ENCODE results near the gene MB. TPM values are rescaled to one million over a fixed set of nuclear protein-coding genes. Genes with fewer than 3 reads are reported as not detected.

MB gene
- total and polyA plus RNA-seq, 3 donors from 2014 or later, result 0.93 to 62.6 (median 2.2) TPM

DNA sequence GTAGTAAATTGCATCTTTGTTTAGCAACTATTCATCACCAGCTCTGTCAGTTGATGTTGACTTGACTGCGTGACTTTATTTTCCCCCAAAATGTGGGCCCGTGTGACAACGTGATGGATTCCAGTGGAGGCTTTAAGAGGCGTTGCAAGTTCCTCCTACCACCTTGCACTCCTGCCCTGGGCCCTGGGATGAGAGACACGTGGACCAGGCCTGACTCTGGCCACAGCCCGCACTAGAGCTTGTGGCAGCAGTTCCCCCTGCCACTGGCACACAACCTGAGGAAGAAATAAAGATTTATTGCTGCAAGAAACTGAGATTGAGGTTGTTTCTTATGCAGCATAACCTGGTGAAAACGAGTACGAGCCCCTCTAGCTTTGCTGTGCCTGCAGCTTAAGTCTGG, 44.6 kb downstream of the MB start:
- WGBS, 2 donors, result 78 to 88% methylated on average over 7 to 8 of the region's 8 CpGs
- Histone ChIP-seq H3K36me3 (ENCODE audit: low read depth, missing control alignments) (no peaks in the 10 kb centered on the region), H3K9me3 (no peaks in the 10 kb centered on the region), H3K4me3 (no peak overlapping the region), H3K27me3 (no peaks in the 10 kb centered on the region), H3K4me1 (no peaks in the 10 kb centered on the region), H3K27ac (no peak overlapping the region)
- DNase-seq, result no peak
- TF ChIP-seq, protein P1, sequence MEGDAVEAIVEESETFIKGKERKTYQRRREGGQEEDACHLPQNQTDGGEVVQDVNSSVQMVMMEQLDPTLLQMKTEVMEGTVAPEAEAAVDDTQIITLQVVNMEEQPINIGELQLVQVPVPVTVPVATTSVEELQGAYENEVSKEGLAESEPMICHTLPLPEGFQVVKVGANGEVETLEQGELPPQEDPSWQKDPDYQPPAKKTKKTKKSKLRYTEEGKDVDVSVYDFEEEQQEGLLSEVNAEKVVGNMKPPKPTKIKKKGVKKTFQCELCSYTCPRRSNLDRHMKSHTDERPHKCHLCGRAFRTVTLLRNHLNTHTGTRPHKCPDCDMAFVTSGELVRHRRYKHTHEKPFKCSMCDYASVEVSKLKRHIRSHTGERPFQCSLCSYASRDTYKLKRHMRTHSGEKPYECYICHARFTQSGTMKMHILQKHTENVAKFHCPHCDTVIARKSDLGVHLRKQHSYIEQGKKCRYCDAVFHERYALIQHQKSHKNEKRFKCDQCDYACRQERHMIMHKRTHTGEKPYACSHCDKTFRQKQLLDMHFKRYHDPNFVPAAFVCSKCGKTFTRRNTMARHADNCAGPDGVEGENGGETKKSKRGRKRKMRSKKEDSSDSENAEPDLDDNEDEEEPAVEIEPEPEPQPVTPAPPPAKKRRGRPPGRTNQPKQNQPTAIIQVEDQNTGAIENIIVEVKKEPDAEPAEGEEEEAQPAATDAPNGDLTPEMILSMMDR (IDR thresholded peaks at IDR 0.05), result no peak
- TF ChIP-seq POLR2A (IDR thresholded peaks at IDR 0.05), result no peak
- intact Hi-C loops (cut with DNase I; ENCODE audit: low total_unique reads), result no loop called here

DNA sequence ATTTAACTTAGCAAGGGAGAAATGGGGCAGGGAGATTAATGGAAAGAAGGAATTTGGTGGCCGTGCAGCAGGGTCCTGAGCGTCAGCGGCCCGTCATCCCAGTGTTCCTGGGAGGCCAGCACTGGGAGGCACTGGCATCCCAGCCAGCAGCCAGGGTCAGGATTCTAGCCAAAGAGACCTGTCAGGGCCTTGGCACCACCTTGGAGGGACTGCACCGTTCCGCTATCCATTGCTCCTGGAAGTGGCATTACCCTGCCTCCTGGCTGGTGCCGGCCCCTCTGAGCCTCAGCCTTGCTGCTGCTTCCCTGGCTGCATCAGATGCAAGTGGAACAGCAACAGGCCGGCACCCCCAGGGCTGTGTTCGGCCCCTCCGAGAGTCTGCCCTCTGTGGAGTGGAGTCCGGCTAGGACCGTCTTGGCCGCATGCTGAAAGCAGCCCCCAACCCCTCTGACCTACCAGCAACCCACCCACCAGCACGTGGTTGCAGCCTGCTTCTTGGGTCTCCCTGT, 46.4 kb downstream of the MB start:
- no peak overlapping the region for H3K27ac ChIP-seq
- 92% methylated on average over 7 to 13 of the region's 14 CpGs for WGBS, 2 donors
- H3K9me3 ChIP-seq, result no peaks in the 10 kb centered on the region
- peaks cover 2% of the 10 kb centered on the region for H3K4me1 ChIP-seq
- DNase-seq, result no peak
- H3K27me3 ChIP-seq, result no peaks in the 10 kb centered on the region
- TF ChIP-seq POLR2A (IDR thresholded peaks at IDR 0.05), result no peak
- TF ChIP-seq, protein P1 (IDR thresholded peaks at IDR 0.05), result no peak
- no peak overlapping the region for H3K4me3 ChIP-seq
- no peaks in the 10 kb centered on the region for H3K36me3 ChIP-seq (ENCODE audit: low read depth, missing control alignments)
- intact Hi-C loops (cut with DNase I; ENCODE audit: low total_unique reads), result no loop called here

DNA sequence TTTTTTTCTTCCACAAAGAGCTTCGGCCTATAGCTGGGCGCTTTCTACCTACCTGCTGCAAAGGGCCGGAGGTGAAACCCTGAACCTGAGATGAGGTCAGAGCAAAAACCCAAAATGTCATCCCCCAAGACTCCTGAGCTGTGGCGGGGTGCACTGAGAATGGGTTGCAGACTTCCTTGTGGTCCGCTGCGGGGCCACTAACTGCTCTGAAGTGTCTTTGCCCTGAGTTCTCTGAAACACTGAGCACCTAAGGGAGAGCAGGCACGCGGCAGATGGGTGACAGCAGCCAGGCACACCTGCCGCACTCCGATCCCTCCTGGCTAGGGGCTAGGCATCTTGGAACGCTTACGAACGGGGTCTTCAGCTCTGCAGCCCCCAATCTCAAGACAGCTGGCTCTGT, 47.2 kb downstream of the MB start:
- Histone ChIP-seq H3K27ac (no peak overlapping the region), H3K9me3 (no peaks in the 10 kb centered on the region)

DNA sequence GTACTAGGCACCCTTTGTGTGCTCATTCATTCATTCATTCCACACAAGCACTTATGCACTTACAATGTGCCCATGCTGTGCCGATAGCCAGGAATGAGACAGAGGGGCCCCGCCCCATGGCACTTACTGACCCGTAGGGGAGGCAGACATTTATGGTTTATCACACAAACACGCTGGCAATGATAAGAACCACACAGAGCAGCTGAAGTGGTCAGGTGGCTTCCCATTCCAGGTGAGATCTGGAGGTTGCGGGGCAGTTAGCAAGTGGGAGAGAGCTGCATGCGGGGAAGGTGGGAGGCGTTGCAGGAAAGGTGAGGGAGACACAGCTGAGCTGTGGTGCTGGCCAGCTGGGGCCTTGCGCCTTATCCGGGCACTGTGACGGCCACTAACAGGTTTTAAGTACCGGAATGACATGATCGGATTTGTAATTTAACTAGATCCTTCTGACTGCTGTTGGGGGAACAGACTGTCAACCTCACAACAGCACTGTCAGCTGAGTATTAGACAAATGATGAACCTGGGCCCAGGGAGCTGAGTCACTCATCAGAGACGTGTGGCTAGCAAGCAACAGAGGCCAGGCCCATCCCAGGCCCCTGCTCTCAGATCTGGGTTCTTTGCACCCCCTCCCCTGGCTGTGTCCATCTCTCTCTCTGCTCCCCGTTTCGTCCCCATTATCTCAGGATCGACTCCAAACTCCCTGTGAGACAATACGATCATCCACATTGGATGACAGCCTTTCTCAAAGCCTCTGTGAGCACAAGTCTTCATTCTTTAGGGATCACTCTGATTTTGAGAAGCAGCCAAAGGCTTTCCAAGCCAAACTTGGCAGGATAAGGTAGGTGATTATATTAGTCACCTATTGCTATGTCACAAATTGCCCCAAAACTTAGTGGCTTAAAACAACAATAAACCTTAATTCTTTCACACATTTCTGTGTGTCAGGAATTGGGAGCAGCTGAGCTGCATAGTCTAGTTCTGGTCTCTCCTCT, 48.1 kb downstream of the MB start:
- H3K4me1 ChIP-seq, result peaks cover 5% of the 10 kb centered on the region
- no peak overlapping the region for H3K4me3 ChIP-seq
- no peak for TF ChIP-seq POLR2A (IDR thresholded peaks at IDR 0.05)
- TF ChIP-seq, protein P1 (IDR thresholded peaks at IDR 0.05), result no peak
- no peaks in the 10 kb centered on the region for H3K27me3 ChIP-seq
- no peaks in the 10 kb centered on the region for H3K36me3 ChIP-seq (ENCODE audit: low read depth, missing control alignments)
- 88% methylated on average over 17 of the region's 17 CpGs for WGBS, 2 donors
- no peaks in the 10 kb centered on the region for H3K9me3 ChIP-seq
- intact Hi-C loops (cut with DNase I; ENCODE audit: low total_unique reads), result no loop called here
- no peak for DNase-seq
- H3K27ac ChIP-seq, result no peak overlapping the region

More for the DNA sequence above, 47.2 kb downstream of the MB start:
- TF ChIP-seq, protein P1 (IDR thresholded peaks at IDR 0.05), result no peak
- no peak for TF ChIP-seq POLR2A (IDR thresholded peaks at IDR 0.05)
- 86 to 97% methylated on average over 13 of the region's 13 CpGs for WGBS, 2 donors
- Histone ChIP-seq H3K4me3 (no peak overlapping the region), H3K36me3 (ENCODE audit: low read depth, missing control alignments) (no peaks in the 10 kb centered on the region), H3K4me1 (peaks cover 5% of the 10 kb centered on the region), H3K27me3 (no peaks in the 10 kb centered on the region)
- no peak for DNase-seq
- intact Hi-C loops (cut with DNase I; ENCODE audit: low total_unique reads), result no loop called here

Measured in testis (tissue), 3 donors.